ENCODE measurements around the gene ZC3HAV1. TPM values are rescaled to one million over a fixed set of nuclear protein-coding genes. Genes with fewer than 3 reads are reported as not detected.

Gene ZC3HAV1
- total and polyA plus RNA-seq, 9 of the 15 experiments (the other 6 are each of a cell fraction or from before 2014, with no cell fraction given) = 11.9 to 40.5 (median 23.9) TPM

- TF ChIP-seq PRDM10 (IDR thresholded peaks at IDR 0.05; ENCODE audit: partially characterized antibody) (peak; percentile 24), FOXA1 (IDR thresholded peaks at IDR 0.05; ENCODE audit: borderline replicate concordance) (no peak), ID3 (CRISPR knock-in tag; IDR thresholded peaks at IDR 0.05) (no peak), ID3 (tag; IDR thresholded peaks at IDR 0.05) (peak; percentile 92), HNRNPH1 (optimal IDR thresholded peaks at IDR 0.05; ENCODE audit: low read depth, low read length) (no peak), HDAC3 (IDR thresholded peaks at IDR 0.05; ENCODE audit: borderline replicate concordance, partially characterized antibody) (no peak), ZBTB12 (CRISPR knock-in tag; IDR thresholded peaks at IDR 0.05) (peak; percentile 45; the same call in 1 of the 2 replicates), ZNF354B (CRISPR knock-in tag; IDR thresholded peaks at IDR 0.05) (no peak), EZH2 (IDR thresholded peaks at IDR 0.05; ENCODE audit: borderline replicate concordance, low read depth, low read length) (no peak), NCOR1 (IDR thresholded peaks at IDR 0.05) (peak; percentile 43; the same call in 1 of the 2 replicates), THAP12 (CRISPR knock-in tag; IDR thresholded peaks at IDR 0.05) (peak; percentile 54; the same call in 1 of the 2 replicates), EHMT2 (IDR thresholded peaks at IDR 0.05) (peak; percentile 72; the same call in 1 of the 2 replicates), ETV6 (IDR thresholded peaks at IDR 0.05; ENCODE audit: borderline replicate concordance in 1 of 2, low read depth in 2 of 2, low read length in 1 of 2) (no peak), ETV6 (CRISPR knock-in tag; IDR thresholded peaks at IDR 0.05; ENCODE audit: borderline replicate concordance) (no peak), SRF (CRISPR knock-in tag; IDR thresholded peaks at IDR 0.05) (0 out of 4 replicates have a peak, but pooled peaks of 1 of the 2 experiments have one; percentile 32), MXD1 (CRISPR knock-in tag; IDR thresholded peaks at IDR 0.05; ENCODE audit: borderline replicate concordance, poor library complexity, severe bottlenecking) (no peak), WHSC1 (IDR thresholded peaks at IDR 0.05; ENCODE audit: low read length) (peak; percentile 21)
Measured at GRCh38 chr7:139118805-139119485, 9.4 kb upstream of the ZC3HAV1 start (continued).

All from K562 (cell line).